Esophagus squamous epithelium (tissue), 4 donors: ENCODE results near the gene ESPNL.

Source experiments
- POLR2A ChIP-seq, 4 donors: fragments of 450-650 bp; IDR thresholded peaks; one replicate each; pipeline ENCODE4 v1.6.1; 2017; ENCODE audit warnings: antibody characterized with exemption in 4 of 4, mild to moderate bottlenecking in 4 of 4, moderate library complexity in 3 of 4
- TF ChIP-seq, protein P1 (sequence below), 6 experiments: fragments of 450-650 bp in 4 of 6; fragments of 200-600 bp in 2 of 6; sonication (generic) in 2 of 6; IDR thresholded peaks; one replicate each; pipeline ENCODE4 v1.5.1; 2016 to 2019; ENCODE audit warnings: antibody characterized with exemption in 6 of 6, mild to moderate bottlenecking in 4 of 6, moderate library complexity in 4 of 6

DNA sequence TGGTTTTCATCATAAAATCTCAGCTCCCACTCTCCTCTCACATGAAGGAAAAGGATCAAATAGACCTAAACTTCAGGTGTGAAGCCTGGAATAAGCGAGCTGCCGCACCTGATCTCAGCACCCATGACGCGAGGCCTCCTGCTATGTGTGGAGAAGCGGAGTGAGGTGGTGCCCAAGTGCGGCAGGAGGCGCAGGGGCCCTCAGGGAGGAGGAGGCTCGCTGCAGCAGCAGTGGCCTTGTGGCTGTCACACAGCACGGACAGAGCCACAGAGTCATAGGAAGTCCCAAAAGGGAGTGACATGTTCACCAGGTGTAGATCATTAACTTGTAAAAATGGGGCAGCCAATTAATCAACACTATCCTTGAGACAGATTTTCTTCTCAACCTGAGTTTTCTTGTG lies 30.3 kb upstream of the ESPNL start:
- TF ChIP-seq, protein P1, sequence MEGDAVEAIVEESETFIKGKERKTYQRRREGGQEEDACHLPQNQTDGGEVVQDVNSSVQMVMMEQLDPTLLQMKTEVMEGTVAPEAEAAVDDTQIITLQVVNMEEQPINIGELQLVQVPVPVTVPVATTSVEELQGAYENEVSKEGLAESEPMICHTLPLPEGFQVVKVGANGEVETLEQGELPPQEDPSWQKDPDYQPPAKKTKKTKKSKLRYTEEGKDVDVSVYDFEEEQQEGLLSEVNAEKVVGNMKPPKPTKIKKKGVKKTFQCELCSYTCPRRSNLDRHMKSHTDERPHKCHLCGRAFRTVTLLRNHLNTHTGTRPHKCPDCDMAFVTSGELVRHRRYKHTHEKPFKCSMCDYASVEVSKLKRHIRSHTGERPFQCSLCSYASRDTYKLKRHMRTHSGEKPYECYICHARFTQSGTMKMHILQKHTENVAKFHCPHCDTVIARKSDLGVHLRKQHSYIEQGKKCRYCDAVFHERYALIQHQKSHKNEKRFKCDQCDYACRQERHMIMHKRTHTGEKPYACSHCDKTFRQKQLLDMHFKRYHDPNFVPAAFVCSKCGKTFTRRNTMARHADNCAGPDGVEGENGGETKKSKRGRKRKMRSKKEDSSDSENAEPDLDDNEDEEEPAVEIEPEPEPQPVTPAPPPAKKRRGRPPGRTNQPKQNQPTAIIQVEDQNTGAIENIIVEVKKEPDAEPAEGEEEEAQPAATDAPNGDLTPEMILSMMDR (IDR thresholded peaks at IDR 0.05) = no peak
- no peak for TF ChIP-seq POLR2A (IDR thresholded peaks at IDR 0.05)
